Caki2 (cell line): Measurements from ENCODE around the gene AOC1. TPM values are rescaled to one million over a fixed set of nuclear protein-coding genes. Genes with fewer than 3 reads are reported as not detected.

ENCODE experiments used
- DNase-seq: peaks from one replicate; pipeline ENCODE4 v3.0.0-alpha.2; 2015; ENCODE audit warnings: low read depth
- in situ Hi-C: cut with HindIII; loops from 2 replicates; pipeline ENCODE4 v1.10.0; 2016; ENCODE audit warnings: low sequenced_read_pairs, low pct_unique_long_range_greater_than_20kb, mixed read lengths
- total RNA-seq: library from RNA; depleted of rRNA; stranded (reverse); fragments of >200 nt; shearing (Covaris generic); gene quantifications from 2 replicates; pipeline ENCODE4 v1.2.3, GENCODE V29; 2014; ENCODE audit warnings: low replicate concordance

Gene AOC1
- total RNA-seq, 1 experiment from 2014 or later = not detected

DNA sequence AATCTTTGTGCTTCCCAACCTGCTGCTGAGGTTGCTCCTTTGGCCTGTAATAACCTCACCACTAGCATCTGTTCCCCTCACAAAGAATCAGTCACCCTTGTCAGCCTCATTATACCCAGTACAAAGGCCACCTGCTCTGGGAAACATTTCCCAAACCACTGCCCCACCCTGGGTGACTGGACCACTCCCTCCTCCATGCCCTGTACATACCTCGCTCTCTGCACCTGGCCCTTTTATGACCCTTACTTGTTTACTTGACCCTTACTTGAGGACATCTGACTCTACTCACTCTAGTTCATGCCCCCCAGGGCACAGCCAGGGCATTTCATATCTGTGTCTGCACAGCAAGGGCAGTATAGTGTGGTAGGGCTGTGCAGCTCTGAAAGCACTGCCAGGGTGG lies 21.4 kb upstream of the AOC1 start:
- DNase-seq = no peak
- in situ Hi-C loops = no loop called here

DNA sequence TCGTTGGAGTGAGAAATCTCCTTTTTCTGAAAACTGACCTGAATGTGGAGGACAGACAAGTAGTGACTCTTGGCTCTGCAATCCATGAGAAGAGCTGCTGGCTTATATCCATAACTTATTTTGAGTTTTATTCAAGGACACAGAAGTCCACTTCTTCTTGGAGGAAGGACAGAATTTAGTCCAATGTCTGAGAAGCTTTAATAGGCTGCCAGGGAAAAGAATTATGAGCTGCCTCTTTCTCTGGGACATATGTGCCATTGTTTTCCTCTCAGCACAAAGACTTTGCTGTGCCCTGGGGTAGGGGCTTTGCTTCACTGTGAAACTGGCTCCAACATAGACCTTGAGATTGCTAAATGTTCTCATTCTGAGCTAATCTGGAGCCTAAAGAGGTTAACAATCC lies 20.5 kb upstream of the AOC1 start:
- no peak for DNase-seq
- in situ Hi-C loops = no loop called here

DNA sequence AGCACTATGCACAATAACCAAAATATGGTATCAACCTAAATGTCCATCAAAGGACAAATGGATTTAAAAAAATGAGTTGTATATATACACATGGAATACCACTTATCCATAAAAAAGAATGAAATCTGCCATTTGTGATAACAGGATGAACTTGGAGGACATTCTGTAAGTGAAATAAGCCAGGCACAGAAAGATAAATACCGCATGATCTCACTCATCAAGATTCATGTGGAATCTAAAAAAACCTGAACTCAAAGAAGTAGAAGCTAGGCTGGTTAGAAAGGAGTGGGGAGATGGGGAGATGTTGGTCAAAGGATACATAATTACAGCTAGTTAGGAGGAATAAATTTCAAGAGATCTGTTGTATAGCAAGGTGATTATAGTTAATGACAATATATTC lies 17.3 kb upstream of the AOC1 start:
- in situ Hi-C loops = no loop called here
- no peak for DNase-seq

DNA sequence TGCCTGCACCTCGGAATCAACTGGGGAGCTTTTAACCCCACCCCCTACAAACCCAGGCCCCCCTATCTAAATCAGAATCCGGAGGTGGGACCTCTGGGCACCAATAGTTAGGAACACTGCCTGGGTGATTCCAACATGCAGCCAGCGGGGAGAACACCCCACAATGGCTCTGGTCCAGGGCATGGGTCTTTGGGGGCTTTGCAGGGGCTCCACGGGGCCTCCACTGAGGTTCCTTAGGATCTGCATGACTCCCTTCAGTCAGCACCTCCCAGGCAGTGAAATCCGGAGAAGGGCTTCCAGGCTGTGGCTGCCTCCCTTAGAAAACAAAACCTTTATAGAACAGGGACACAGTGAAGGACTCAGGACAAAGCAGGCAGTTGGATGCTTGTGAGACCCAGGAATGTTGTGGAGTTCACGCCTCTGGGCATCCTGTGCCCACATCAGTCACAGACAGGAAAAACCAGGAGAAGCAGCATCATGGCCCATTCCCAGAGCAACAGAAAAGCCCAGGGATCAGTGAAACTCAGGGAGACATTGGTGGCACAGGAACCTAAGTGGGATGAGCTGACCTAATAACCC lies 16.5 kb upstream of the AOC1 start:
- DNase-seq = no peak
- in situ Hi-C loops = no loop called here

DNA sequence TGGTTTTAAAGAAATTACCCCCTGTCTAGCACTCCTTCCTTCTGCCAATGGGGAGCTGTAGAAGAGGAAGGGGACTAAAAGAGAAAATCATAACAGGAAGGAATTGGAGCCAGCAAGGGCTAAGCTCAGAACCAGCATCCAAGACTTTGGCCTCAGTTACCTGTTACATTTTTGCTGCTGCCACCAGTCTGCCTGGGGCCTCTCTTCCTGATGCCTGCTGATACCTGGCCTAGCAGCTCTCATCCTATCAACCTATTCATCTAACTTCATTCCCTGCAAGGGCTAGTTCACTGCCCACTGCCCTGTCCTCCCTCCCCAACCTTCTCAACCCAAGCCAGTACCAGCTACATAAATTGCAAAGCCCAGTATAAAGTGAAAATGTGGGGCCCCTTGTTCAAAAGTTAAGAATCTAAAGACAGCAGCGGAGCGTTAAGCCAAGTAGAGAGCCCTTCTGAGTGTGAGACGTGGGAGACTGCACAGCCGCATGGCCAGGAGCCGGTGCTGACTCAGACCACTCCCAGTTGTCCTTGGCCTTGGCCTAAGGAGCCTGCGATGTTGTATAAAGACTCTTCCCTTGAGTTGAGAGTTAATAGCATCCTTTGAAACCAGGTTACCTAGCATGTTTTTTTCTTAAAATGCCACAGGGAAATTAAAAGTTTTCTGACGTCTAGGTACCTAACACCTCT lies 13.2 kb upstream of the AOC1 start:
- no peak for DNase-seq
- in situ Hi-C loops = no loop called here

DNA sequence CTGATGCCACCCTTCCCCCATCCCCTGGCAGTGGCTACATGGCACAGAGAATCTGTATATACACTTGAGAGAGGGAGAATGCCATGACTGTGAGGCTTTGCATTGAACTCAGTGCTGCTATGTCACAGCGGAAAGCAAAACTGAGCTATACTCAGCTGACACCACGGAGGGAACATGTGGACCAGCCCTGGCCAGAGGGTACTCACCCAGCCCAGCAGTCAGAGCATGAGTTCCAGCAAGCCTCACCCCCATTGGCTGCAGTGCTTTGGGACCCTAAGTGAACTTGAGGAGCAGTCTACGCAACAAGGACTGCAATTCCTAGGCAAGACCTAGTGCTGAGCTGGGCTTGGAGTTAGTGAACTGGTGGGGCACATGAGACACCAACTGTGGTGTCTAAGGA lies 10.3 kb upstream of the AOC1 start:
- DNase-seq = no peak
- in situ Hi-C loops = no loop called here

DNA sequence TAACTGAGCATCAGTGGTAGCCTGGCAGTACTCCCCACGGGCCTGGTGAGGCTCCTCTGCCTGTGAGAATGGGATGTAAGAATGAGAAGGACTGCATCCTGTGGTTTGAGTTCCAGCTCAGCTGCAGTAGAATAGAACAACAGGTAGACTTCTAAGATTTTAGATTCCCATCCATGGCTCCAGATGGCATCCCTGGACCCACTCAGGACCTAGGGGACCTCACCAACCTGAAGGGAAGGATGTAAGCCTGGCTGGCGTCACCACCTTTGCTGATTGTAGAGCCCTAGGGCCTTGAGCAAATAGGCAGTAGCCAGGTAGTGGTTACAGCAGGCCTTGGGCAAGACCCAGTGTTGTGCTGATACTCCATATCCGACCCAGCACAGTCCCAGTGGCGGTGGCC lies 9.6 kb upstream of the AOC1 start:
- no peak for DNase-seq

DNA sequence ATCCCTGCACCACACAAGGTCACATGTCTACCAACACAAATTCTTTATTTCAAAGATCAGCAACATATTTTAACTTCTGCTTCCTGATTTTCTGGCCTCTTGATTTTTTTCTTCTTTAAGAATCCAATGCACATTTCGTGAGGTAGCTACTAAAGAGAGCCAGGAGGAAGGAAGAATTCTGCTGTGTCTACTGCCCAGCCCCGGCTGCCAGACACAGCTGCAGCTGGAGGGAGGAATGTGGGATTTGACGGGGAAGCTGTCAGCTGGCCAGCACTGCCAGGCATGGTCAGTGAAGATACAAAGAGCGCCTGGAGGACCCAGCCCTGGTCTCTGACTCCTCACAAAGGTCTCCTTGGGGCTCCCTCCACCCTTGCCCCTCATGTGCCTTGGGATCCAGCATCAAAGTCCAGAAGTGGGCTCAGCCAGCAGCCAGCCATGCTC lies 6.9 kb upstream of the AOC1 start:
- in situ Hi-C loops = no loop called here
- DNase-seq = no peak

More for the DNA sequence above, 9.6 kb upstream of the AOC1 start:
- in situ Hi-C loops = no loop called here

DNA sequence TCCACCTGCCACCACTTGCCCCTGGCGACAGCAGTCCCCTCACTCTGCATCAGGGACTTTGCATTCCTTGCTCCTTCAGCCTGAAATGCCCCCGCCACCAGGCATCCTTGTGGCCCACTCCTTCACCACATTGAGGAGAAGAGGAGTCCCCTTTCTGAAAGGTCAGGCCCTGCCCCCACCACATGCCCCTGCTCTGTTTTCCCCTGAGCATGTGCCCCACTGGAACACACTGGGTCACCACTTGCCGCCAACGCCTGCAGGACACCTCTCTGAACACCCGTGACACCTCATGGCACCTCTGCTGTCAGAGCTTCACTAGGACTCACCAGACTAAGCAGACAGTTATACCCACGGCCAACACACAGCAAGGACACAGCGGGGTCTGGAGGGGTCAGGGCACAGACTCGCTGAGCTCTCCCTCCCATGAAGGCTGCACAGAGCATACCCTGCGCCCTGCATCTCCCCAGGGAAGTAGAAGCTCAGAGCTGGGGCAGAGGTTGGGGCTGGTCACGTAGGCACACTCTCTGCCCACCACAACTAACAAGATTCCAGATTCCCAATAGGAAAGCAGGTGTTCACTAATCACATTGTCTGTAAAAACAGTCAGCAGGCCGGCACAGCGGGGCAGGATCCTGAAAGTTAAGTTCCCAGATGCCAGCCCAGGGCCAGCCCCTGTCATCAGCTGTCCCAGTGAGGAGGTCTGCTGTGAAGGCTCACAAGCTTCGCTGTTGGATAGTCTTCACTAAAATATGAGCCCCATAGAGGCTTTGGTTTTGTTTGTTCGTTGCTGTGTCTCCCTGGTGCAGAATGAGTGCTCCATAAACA lies 5.8 kb upstream of the AOC1 start:
- in situ Hi-C loops = no loop called here
- DNase-seq = no peak

DNA sequence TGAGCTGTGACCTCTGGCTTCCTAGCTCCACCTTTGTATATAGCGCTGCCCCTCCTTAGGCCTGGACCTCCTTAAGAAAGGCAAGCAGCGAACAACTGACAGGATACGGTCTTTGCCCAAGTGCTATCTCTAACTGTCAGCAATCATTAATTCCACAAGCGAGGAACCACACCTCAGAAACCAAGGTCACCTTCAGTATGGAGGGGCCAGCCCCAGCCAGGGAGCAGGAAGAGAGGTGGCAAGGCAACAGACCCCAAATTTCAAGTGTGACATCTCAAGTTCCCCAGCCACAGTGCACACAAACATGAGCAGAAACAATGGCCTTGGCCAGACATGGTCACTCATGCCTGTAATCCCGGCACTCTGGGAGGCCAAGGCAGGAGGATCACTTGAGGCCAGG lies 4.8 kb upstream of the AOC1 start:
- DNase-seq = no peak
- in situ Hi-C loops = no loop called here

DNA sequence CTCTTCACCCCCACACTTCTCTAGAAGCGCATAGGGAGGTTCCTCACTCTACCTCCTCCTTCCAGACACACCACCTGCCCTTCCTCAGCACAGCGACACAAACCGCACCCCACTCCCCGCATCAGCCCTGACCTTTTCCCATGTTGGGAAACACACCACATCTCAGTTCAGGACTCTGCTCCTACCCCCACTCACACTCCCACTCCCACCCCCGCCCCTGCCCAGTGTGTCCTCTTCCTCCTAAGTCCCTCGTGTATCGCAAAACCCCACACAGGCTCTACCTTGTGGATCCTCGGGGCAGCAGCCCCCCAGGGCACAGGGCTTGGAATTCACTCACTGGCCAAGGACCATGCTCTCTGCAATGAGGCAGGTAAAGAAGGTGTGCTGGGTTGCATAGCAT lies 4.2 kb upstream of the AOC1 start:
- DNase-seq = no peak
- in situ Hi-C loops = no loop called here

DNA sequence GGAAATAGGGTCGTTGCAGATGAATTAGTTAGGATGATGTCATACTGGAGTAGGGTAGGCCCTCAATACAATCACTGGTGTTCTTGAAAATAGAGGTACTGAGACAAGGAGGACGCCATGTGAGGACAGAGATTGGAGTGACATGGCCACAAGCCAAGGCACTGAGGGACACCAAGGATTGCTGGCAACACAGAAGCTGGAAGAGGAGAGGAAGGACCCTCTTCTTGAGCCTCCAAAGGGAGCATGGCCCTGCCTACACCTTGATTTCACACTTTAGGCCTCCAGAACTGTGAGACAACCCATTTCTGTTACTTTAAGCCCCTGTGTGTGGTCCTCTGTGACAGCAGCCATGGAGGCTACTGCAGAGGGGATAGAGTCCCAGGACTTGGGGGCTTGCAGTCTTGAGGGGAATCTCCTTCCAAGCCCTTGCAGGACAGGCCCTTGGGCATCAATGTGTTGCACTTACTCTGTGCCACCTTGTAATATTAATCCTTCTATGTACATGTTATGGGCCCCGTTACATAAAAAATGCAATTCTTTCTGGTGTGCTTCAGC lies 3.7 kb upstream of the AOC1 start:
- no peak for DNase-seq
- in situ Hi-C loops = no loop called here

DNA sequence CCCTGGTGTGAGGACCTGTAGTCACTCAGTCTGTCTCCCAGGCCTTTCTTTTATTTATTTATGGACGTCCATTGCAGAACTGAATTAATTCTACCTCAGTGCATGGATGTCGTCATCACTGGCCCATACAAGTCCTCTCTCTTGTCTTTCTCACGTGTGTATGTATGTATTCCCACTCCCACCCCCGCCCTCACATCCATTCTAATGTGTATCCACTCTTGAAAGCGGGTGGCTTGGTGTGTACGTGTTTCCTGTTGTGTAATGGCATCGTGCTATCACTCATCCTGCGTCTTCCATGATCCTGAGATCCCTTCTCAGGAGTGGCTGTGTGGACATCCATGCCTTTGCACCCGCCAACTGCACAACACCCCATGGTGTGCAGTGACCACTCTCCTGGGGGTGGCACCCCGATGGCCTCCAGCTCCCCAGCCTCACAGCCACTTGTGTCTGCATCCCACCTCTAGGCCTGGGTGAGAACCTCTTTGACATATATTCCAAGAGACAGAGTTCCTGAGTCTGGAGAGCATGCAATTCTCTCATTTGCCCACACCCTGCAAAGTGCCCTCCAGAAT lies 3.0 kb upstream of the AOC1 start:
- in situ Hi-C loops = no loop called here
- DNase-seq = no peak

DNA sequence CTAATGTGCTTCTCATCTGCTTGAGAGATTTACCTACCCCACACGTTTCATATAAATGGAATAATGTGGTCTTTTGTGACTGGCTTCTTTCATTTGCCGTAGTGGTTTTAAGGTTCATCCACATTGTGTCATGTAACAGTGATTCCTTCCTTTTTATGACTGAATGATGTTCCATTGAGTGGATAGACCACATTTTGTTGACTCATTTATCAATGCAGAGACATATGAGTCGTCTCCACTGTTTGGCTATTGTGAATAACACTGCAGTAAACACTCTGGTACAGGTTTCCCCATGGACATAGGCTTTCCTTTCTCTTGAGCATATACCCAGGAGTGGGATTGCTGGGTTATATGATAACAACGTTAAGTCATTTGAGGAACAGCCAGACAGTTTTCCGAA lies 2.0 kb upstream of the AOC1 start:
- in situ Hi-C loops = no loop called here
- no peak for DNase-seq

DNA sequence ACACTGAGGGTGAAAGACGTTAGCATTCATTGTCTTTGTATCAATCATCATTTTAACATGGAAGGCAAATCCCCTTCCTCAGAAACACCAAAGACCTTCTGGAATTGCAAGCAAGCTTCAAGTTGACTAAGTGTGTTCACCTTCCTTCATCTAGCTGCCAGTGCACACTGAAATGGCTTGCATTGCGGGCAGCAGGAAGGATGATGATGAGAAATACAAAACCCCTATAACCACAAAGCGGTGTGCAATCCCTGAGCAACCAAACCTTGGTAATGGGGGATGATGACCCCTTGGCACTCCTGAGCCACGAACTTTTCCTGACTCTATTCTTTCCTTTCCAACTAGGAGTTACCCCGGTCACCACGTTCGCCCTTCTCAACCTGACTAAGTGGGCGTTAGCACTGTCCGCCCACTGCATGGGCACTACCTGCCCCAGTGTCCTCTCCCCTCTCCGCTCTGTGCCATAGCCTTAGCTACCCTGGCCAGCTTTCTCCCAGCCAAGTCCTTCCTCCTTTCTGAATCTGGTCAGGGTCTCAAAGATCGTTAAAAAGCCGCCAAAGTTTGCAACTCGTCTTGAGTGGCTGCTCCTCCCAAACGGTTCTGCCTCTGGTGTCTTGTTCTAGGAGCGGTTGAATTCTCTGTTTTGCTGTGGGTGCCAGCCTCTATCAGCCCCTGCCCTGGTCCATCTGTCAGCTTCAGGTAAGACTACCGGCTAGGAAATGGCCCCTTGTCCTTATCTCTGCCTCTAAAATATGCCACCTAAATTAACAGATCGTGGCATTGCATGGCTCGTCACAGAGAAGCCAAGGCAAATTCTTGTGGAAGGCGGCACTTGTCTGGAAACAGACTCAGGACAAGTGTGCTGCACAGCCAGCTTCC lies 586 bp upstream of the AOC1 start:
- DNase-seq = no peak
- in situ Hi-C loops = no loop called here

DNA sequence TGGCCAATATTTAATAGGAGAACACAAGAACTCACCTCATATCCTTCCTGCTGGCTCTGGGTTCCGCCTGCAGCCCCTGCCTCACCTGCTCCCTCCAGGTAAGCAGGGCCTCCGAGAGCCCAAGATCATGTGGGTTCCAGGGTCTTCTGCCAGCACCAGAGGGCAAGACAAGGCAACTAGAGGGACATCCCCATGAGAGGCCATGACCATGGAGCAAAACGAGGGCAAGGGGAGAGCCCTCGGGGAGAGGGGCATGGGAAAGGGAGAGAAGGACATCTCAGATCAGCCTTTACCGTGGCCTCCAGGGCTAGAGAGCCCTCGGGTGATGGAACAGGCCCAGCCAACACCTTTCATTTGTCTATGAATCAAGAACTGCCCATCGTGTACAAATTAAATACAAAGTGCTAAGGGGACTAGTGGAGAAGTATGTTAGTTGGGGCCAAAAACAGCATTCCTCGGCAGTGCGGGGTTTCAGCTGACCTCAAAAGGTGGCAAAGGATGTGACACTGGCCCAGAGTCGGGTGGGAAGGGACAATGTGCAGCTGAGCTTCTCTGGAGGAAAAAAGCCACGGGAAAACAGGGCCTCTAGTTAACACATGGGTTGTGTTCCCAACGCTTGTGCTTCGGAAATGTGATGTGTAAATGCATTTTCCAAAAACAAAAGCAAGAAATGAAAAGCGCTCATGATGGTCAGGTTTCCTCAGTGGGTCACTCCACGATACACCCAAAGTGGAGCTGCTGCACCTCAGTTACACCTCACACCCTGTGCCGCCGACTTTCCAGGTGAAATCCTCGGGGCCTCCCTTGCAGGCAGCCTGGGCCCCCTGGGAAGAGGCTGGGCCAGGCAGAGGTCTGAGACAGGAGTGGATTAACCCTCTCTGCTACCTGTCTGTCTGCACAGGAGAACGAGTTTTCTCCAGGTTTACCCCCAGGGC lies 2.0 kb downstream of the AOC1 start:
- DNase-seq = no peak
- in situ Hi-C loops = no loop called here

DNA sequence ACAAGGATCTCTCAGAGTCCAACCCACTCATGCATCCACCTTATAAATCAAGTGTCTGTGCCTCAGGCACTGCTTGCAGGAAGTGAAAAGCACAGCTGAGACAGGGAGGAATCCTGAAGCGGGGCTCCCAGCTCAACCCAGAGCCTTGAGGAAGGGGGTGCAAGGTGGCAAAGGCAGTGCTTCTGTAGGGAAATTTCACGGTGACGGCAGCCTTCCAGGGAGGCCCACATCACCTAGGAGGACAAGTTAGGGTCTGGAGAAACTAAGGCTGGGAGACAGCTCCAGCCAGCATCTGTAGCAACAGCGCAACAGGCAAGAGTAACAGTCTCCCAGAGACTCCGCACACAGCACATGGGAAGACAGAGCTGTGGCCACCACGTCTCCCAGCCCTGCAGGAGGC lies 2.7 kb downstream of the AOC1 start:
- DNase-seq = no peak
- in situ Hi-C loops = no loop called here
